Type B pancreatic cell (in vitro differentiated cells): ENCODE results near the gene IL34. TPM values are rescaled to one million over a fixed set of nuclear protein-coding genes. Genes with fewer than 3 reads are reported as not detected.

Experiments
- DNase-seq: peaks from one replicate; pipeline ENCODE4 v3.0.0; 2021; ENCODE audit warnings: mixed read lengths; ENCODE audit not compliant: unreplicated experiment; ENCODE audit errors: extremely low spot score
- H3K27ac Mint-ChIP-seq: 2 replicates; pipeline ENCODE4 v1.8.0; 2021; ENCODE audit warnings: mild to moderate bottlenecking, mixed read lengths
- H3K27me3 Mint-ChIP-seq: 2 replicates; pipeline ENCODE4 v1.8.0; 2021; ENCODE audit warnings: mixed read lengths
- H3K36me3 Mint-ChIP-seq: 2 replicates; pipeline ENCODE4 v1.8.0; 2021; ENCODE audit warnings: mixed read lengths
- H3K4me1 Mint-ChIP-seq: one replicate; pipeline ENCODE4 v1.8.0; 2021; ENCODE audit warnings: mixed read lengths; ENCODE audit not compliant: unreplicated experiment
- H3K4me3 Mint-ChIP-seq: 2 replicates; pipeline ENCODE4 v1.8.0; 2021; ENCODE audit warnings: mild to moderate bottlenecking, mixed read lengths
- H3K9me3 Mint-ChIP-seq: 2 replicates; pipeline ENCODE4 v1.8.0; 2021; ENCODE audit warnings: mixed read lengths
- total RNA-seq: library from RNA; stranded (reverse); gene quantifications from 2 replicates; pipeline ENCODE4 v1.2.1, GENCODE V29; 2021; ENCODE audit warnings: low replicate concordance
- TF ChIP-seq, protein P1 (sequence below): fragments of 200-600 bp; sonication (generic); conservative IDR thresholded peaks from 2 replicates; pipeline ENCODE4 v1.5.0; 2021; ENCODE audit warnings: antibody characterized with exemption, mild to moderate bottlenecking

IL34 gene
- total RNA-seq, 1 donor from 2014 or later, result not detected

DNA sequence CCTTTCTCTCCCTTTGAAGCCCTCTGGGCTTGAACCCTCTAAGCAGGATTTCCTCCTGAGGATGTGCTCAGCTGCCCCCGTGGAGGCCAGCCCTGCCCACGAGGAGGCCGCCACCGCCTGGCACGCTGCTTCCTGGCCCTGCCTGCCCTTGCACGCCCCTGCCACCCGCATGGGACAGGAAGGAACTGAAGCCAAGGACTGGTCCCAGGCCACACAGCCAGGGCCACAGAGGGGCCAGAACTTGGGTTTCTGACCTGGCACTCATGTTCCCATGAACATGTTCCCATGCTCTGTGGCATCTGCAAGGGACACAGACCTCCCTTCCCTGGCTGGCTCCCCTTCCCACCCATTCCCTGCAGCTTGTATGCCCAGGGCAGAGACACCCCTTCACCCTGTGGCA lies 63.6 kb downstream of the IL34 start:
- no peaks in the 10 kb centered on the region for H3K27me3 Mint-ChIP-seq
- TF ChIP-seq, protein P1, sequence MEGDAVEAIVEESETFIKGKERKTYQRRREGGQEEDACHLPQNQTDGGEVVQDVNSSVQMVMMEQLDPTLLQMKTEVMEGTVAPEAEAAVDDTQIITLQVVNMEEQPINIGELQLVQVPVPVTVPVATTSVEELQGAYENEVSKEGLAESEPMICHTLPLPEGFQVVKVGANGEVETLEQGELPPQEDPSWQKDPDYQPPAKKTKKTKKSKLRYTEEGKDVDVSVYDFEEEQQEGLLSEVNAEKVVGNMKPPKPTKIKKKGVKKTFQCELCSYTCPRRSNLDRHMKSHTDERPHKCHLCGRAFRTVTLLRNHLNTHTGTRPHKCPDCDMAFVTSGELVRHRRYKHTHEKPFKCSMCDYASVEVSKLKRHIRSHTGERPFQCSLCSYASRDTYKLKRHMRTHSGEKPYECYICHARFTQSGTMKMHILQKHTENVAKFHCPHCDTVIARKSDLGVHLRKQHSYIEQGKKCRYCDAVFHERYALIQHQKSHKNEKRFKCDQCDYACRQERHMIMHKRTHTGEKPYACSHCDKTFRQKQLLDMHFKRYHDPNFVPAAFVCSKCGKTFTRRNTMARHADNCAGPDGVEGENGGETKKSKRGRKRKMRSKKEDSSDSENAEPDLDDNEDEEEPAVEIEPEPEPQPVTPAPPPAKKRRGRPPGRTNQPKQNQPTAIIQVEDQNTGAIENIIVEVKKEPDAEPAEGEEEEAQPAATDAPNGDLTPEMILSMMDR, result no peak
- H3K27ac Mint-ChIP-seq, result no peak overlapping the region
- peaks cover 28% of the 10 kb centered on the region for H3K4me1 Mint-ChIP-seq
- no peak overlapping the region for H3K4me3 Mint-ChIP-seq
- DNase-seq, result no peak
- H3K9me3 Mint-ChIP-seq, result peaks cover 4% of the 10 kb centered on the region
- H3K36me3 Mint-ChIP-seq, result peaks cover 9% of the 10 kb centered on the region

Other genes starting within 250 kb of the IL34 start
- 8.5 and 37.2 TPM in 2 replicates for gene ST3GAL2, start 207.5 kb upstream of the IL34 start, total RNA-seq
- 19.5 and 23.9 TPM in 2 replicates for gene FCSK, start 192.0 kb upstream of the IL34 start, total RNA-seq
- gene COG4, start 123.0 kb upstream of the IL34 start, total RNA-seq, result 79.0 and 96.8 TPM in 2 replicates
- 283 and 429 TPM in 2 replicates for gene SF3B3, start 122.7 kb upstream of the IL34 start, total RNA-seq
- gene MTSS2, start 39.5 kb downstream of the IL34 start, total RNA-seq, result 92.2 and 118 TPM in 2 replicates
- 38.3 and 39.5 TPM in 2 replicates for gene VAC14, start 154.6 kb downstream of the IL34 start, total RNA-seq